HL-60/S4 (cell line): ENCODE measurements around the gene PKP3.
"Not testable (repeated sequence)": the region's sequence is repeated elsewhere in the genome, so short reads cannot be mapped to it uniquely, and the experiment has no call there.

Source experiments
- in situ Hi-C: fragments of 300-500 bp; cut with MboI; formaldehyde crosslinking; loops from 2 replicates; pipeline ENCODE4 v1.14.3; 2022; ENCODE audit warnings: low sequenced_read_pairs

Gene PKP3, protein sequence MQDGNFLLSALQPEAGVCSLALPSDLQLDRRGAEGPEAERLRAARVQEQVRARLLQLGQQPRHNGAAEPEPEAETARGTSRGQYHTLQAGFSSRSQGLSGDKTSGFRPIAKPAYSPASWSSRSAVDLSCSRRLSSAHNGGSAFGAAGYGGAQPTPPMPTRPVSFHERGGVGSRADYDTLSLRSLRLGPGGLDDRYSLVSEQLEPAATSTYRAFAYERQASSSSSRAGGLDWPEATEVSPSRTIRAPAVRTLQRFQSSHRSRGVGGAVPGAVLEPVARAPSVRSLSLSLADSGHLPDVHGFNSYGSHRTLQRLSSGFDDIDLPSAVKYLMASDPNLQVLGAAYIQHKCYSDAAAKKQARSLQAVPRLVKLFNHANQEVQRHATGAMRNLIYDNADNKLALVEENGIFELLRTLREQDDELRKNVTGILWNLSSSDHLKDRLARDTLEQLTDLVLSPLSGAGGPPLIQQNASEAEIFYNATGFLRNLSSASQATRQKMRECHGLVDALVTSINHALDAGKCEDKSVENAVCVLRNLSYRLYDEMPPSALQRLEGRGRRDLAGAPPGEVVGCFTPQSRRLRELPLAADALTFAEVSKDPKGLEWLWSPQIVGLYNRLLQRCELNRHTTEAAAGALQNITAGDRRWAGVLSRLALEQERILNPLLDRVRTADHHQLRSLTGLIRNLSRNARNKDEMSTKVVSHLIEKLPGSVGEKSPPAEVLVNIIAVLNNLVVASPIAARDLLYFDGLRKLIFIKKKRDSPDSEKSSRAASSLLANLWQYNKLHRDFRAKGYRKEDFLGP

GRCh38 chr11:394034-394857 lies at the start of gene PKP3:
TSS of gene PKP3 (plus strand) at chr11:394209. CDS start at chr11:394293, 84 bp downstream.
- in situ Hi-C loops, result no loop called here

GRCh38 chr11:344836-345578 lies 49.0 kb upstream of the PKP3 start:
- in situ Hi-C loops, result no loop called here

DNA sequence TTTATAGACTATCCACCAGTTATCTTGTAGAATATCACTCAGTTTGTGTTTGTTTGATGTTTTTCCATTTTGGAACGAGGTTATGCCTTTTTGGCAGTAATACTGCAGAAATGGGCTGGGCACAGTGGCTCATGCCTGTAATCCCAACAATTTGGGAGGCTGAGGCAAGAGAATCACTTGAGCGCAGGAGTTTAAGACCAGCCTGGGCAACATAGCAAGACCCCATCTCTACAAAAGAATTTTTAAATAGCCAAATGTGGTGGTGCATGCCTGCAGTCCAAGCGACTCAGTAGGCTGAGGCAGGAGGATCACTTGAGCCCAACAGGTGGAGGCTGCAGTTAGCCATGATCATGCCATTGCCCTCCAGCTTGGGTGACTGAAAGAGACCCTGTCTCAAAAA lies 47.5 kb upstream of the PKP3 start:
- in situ Hi-C loops, result no loop called here

DNA sequence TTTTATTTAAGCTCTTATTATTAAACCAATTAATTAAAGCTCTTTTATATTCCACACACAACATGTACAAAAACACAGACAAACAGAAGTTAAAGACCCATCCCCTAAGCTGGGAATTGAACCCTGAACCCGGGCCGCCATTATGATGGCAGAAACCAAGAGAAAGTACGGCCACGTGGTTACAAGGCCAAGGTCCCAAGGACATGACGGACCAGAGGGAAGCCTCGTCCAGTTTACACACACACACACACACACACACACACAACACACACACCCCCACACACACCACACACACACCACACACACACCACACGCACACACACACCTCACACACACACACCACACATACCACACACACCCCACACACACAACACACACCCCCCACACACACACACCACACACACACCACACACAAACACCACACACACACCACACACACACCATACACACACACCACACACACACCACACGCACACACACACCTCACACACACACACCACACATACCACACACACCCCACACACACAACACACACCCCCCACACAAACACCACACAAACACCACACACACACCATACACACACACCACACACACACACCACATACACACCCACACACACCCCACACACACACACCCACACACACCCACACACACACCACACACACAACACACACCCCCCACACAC lies 44.6 kb upstream of the PKP3 start:
- in situ Hi-C loops, result not testable (repeated sequence)

DNA sequence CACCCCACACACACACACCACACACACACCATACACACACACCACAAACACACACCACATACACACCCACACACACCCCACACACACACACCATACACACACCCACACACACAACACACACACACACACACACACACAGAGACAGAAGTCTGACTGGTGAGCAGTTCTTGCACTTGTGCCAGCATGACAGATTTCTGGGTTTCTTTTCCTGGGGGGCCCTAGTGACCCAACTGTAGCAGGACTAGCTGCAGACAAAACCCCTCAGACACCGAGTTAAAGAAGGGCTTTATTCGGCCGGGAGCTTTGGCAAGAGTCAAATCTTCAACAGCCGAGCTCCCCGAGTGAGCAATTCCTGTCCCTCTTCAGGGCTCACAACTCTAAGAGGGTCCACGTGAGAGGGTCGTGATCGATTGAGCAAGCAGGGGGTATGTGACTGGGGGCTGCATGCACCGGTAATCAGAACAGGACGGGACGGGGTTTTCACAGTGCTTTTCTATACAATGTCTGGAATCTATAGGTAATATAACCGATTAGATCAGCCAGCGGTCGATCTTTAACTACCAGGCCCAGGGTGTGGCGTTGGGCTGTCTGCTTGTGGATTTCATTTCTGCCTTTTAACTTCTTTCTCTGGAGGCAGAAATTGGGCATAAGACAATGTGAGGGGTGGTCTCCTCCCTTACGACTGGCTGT lies 43.8 kb upstream of the PKP3 start:
- in situ Hi-C loops, result not testable (repeated sequence)

- in situ Hi-C loops, result no loop called here
Observed at GRCh38 chr11:350723-351255, 43.2 kb upstream of the PKP3 start.

- in situ Hi-C loops, result no loop called here
Observed at GRCh38 chr11:351411-351810, 42.6 kb upstream of the PKP3 start.

- in situ Hi-C loops, result no loop called here
Observed at GRCh38 chr11:352456-353031, 41.5 kb upstream of the PKP3 start.

DNA sequence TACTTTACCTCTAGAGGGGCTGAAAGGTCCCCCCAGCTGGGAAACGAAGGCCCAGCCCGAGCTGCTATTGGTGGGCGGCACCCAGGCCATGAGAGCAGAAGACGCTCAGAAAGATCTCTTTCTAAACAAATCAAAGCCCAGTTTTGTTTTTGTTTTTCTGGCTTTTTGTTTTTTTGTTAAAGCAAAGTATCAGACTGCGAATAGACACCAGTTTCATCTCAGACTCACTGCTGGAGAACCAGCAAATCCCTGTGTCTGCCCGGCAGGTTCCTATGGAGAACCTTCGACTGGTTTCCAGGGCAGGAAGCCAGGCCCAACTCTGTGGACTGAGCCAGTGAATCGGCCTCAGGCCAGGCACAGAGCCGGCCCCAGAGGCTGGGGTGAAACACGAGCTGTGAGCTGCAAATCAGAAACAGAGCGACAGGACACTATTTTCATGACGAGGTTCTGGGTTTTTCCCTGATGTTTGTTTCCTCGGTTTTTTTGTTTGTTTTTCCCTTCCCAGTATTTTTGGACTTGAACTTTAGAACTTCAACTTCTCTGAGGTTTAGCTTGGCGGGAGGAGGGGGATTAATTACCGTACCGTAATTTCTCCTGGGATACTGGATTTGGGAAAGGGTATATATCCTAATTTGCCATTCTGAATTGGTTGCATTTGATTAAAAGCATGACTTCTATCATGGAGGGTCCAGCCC lies 40.7 kb upstream of the PKP3 start:
- in situ Hi-C loops, result no loop called here

DNA sequence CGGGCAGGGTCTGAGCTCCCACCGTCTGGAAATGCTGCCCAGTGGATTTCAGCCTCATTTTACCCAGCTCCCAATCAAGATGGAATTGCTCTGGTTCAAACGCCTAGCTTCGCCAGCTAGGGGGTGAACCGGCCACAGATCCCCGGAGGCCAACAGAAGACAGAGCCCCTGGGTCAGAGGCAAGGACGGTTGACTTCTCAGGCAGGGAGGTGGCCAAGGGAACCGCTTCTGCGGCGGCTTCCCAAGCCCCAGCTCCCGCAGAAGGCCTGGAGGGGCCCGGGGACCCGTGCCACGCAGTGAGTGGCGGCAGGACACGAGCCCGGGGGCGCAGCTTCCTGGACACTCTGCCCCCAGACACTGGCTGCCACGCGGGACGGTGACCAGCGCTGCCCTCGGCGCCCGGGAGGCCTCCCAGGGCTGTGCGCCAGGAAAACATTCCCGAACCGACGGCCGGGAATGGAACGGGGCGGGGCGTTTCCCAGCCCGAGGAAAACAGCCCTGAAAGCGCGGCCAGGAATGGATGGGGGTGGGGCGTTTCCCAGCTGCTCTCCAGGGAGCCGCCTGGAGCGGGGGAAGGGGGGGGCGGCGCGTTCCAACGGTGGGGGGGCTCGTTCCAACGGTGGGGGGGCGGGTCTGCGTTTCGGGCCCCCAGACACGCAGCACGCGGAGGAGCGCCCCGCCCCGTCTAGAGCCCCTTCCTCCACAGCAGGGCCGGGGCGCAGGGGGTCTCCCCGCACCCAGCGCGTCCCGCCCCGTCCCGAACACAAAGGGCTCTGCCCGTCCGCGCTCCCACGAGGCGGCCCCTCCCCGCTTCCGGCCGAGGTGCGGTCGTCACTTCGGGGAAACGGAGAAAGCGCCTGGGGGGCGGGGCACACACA lies 38.2 kb upstream of the PKP3 start:
- in situ Hi-C loops, result no loop called here

DNA sequence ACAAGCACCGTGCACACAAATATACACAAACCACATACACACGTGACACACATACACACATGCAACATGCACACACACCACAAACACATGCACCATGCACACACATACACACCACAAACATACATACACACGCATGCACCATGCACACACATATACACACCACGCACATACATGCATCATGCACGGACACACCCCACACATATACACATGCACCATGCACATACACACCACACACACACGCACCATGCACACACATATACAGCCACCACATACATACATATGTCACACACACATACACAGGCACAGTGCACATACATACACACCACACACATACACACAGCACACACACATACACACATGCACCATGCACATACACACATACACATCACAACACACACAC lies 37.4 kb upstream of the PKP3 start:
- in situ Hi-C loops, result no loop called here

DNA sequence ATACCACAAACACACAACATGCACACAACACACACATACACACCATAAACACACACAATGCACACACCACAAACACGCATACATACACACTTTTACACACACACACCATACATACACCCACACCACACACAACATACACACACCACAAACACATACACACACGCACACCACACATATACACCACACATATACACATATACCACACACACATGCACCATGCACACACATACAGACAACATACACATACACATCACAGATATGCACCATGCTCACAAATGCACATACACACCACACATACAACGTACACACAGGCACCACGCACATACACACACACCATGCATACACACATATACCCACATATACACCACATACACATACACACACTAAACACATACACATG lies 36.4 kb upstream of the PKP3 start:
- in situ Hi-C loops, result no loop called here

GRCh38 chr11:358129-358800 lies 35.7 kb upstream of the PKP3 start:
- in situ Hi-C loops, result no loop called here

DNA sequence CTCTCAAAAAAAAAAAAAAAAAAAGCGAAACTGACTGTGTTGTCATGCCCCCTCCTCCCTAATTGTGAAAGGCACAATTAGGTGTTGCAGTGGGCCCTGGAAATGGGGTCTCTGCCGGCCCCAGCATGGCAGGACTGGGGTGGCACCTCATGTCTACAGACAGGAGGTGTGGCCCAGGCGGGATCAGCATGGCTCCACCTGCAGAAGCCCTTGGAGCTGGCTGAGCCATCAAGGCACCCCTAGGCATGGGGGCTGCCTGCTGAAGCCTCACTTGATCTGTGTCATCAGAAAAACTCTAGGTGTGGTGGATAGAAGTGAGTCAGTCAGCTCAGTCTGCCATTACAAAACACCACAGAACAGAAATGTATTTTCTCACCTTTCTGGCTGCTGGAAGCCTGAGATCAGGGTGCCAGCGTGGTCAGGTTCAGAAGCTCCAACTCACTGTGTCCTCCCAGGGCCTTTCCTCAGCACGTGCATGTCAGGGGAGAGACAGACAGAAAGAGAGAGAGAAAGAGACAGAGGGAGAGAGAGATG lies 34.8 kb upstream of the PKP3 start:
- in situ Hi-C loops, result no loop called here

DNA sequence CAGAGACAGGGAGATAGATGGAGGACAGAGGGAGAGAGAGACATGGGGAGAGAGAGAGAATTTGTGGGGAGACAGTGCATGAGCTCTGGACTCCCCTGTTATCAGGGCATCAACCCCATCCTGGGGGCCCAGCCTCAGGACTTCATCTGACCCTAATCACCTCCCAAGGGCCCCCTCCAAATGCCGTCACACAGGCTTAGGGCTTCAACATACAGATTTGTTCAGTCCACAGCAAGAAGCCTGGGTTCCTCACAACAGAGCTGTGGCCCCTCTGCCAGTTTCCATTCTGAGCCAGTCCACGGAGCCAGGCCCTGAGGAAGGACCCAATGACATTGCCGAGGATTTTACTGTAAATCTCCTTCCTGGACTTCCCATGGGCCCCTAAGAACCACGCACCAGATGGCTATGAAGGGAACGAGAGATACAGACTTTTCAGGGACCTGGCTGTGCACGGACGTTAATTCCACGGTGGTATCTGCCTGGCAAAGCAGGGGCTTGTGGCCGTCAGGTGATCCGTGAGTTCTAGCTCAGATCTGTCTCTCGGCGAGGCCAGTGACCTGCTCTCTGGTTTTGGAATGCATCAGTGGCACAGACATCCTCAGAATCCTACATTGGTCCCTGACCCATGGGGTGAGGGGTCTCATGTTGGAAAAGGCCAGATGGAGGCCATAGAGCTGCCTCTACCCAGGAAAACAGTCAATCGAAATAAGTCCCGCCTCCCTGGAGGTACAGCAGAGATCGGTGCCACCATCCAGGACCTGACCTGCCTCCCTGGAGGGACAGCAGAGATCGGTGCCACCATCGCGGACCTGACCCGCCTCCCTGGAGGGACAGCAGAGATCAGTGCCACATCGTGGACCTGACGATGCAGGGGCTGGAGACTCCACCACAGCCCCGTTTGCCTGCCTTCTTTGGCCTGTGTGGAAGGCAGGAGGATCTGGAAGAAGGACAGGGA lies 33.4 kb upstream of the PKP3 start:
- in situ Hi-C loops, result no loop called here
